ENCODE data around the gene MYL7. TPM values are rescaled to one million over a fixed set of nuclear protein-coding genes. Genes with fewer than 3 reads are reported as not detected.

Gene MYL7
- total RNA-seq, 1 donor from 2014 or later, result not detected

GRCh38 chr7:44149571-44150465 is 8.7 kb upstream of the MYL7 start:
- no peak for ATAC-seq

GRCh38 chr7:44148961-44149536 is 7.9 kb upstream of the MYL7 start:
- no peak for ATAC-seq

GRCh38 chr7:44148166-44148565 is 7.0 kb upstream of the MYL7 start:
- no peak for ATAC-seq

DNA sequence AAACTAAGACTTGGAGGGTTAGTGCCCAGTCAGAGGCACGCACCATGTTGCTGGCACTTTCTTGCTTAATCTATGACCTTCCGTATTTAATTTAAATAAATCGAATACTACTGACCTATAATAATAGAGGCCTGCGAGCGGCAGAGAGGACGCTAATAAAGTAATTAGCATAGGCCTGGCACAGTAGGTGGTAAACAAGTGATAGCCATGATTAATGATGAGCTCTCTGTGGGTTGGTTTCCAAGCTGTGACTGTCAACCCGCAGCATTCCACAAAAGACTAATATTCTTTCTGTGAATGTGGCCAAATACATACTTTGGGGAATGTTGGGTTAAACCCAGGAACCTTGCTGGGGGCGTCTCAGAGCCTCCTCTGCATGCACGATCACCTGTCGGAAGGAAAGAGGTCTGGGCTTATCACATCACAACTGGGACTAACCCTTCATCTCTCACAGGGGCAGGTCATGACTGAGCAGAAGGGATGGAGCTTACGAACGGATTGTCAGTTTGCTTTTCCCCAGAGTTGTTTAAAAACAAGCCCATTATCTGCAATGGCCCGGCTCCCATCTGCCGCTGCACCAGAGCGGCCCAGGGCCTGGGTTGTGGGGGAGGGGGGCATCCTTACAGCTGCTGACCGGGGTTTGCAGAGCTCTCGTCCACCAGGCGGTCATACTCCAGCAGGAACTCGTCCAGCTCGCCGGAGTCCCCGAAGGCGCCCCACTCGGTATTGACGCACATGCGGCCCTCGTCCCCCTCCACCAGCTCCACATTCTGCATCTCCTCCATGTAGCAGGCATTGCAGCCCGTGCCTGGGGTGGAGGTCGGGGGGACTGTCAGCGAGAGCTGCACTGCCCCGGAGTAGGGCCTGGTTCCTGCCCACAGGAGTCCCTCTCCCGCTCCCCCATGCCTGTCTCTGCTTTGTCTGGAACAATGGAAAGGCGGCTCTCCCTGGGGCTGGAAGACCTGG is 6.2 kb upstream of the MYL7 start:
- ATAC-seq, result no peak

- peak; percentile 72 for ATAC-seq
Observed at GRCh38 chr7:44145969-44146911, 5.1 kb upstream of the MYL7 start.

DNA sequence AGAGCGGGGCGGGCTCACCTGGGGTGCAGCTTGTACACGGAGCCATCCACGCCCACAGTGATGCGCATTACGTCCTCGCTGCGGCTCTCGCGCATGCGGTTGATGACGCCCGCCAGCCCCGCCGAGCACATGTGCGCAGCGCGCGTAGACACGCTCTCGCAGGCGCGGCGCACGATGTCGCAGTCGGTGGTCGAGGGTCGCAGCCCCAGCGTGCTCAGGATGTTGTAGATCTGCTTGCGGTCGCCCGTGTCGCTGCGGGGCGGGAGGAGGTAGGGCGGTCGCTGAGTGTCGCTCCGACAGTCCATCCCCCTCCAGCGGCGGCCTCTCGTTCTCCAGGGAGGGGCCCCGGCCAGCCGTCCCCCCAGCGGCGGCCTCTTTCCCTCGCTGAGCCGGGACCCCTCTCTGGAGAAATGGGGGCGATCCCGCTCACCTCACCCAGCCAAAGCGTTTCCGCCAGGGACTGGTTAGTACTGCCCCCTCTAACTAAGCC is 4.4 kb upstream of the MYL7 start:
- ATAC-seq, result no peak

DNA sequence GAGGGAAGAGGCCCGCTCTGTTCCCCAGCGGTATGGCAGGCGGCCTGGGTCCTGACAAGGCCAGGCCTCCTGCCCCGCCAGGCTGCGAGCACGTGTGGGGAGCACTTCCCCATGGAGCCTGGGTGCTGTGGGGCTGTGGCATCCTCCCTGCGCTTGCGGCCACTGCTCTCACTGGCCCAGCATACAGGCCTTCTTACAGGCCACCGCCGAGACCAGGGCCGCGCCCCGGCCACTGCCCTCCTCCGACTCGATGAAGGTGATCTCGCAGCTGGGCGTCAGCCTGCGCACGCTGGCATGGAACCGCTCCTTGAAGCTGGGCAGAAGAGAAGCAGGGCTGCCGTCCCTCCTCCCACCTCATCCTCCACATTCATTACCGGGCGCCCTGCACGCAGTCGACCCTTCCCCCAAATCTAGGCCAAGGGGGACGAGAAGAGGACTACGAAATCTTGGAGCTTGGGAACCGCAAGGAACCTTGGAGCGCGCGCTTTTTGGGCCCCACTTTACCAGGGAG is 3.9 kb upstream of the MYL7 start:
- no peak for ATAC-seq

- no peak for ATAC-seq
Observed at GRCh38 chr7:44144426-44144967, 3.4 kb upstream of the MYL7 start.

DNA sequence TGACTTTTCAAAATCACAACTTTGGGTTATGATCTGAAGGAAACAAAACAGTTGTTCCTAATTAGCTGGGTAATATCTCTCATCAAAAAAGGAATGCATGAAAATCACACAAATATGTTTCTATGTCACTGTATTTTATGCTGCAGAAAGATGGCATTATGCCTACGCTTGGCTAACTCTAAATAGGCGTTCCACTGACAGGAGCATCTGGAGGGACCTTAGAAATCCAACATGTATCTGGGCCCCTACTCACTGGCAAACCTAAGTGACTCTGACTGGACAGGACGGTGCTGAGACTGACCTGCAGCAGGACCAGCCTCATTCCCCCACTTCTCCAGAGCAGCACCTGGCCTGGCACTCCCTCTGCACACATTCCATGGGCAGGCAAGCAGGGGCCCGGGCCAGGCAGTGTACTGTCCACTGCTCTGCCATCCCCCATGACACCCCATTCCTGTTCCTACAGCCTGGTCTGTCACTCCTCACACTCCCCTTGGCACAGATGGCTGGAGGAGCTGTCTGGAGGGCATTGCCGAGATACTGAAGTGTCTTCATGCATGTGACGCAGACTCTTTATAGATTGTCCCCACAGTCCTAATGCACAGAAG is 2.6 kb upstream of the MYL7 start:
- no peak for ATAC-seq

GRCh38 chr7:44142028-44142427 is 896 bp upstream of the MYL7 start:
- ATAC-seq, result no peak

DNA sequence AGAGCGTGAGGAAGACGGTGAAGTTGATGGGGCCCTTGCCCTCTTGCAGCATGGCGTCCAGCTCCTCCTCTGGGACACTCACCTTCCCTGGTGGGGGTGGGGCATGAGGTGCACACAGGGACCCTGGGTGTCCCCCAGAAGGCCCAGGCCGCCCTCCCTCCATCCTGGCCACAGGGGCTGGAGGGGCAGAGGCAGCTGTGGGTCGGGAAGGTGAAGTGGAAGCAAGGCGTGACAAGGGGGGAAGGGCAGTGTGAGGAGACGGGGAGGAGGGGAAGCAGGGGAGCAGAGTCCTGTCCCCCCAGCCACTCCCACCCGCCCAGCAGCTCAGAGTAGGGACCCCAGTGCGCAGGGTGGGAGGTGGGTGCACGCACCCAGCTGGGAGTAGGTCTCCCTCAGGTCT is 791 bp downstream of the MYL7 start:
- ATAC-seq, result no peak

- no peak for ATAC-seq
Observed at GRCh38 chr7:44139311-44140010, 1.7 kb downstream of the MYL7 start.

DNA sequence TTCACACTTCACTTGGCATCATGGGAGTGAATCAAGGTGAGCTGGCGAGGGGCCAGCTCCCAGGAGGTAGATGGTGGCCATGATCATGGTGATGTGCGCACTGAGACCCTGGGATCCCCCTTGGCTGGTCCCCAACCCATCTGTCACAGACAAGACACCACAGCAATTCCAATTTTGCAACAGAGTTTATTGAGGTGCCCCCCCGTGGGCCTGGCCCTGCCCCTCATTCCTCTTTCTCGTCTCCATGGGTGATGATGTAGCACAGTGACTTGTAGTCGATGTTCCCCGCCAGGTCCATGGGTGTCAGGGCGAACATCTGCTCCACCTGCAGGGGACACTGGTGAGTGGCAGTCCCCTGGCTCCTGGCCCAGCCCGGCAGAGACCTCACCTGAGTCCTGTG is 2.4 kb downstream of the MYL7 start:
- no peak for ATAC-seq

DNA sequence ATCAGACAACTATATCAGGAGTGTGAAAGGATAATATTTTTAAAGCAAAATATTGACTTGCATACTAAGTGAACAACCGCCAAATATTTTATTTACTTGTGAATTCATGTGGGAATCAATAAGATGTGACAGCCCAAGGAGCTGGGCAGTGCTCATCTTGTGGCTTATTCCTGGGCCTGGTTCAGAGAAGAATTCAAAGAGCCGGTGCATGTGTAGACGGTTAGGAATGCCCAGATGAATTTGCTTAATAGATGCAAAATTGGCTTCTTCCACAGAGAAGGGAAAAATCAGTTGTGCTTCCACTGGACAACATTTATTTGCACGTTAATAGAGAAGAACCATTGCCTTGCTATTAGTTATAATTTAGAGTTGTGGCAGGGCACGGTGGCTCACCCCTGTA is 4.4 kb downstream of the MYL7 start:
- ATAC-seq, result no peak

DNA sequence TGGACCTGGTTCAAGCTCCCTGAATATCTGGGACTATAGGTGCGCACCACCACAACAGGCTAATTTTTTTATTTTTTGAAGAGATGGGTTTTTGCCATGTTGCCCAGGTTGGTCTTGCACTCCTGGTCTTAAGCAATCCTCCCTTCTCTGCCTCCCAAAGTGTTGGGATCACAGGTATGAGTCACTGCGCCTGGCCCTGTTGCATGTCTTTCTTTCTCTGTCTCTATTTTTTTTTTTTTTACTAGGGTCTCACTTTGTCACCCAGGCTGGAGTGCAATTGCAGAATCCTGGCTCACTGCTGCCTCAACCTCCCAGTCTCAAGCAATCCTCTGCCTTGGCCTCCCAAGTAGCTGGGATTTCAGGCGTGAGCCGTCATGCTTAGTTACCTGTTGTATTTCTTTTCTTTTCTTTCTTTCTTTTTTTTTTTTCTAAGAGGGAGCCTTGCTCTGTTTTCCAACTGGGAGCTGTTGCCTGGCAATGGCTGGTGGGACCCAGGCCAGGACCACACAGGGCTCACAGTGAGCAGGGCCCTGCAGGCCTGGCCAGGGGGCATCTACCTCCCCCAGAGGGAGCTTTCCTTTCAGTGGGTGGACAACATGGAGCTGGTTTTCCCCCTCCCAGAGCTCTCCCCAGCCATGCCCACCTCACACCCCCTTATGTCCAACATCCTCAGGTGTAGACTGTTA is 6.0 kb downstream of the MYL7 start:
- no peak for ATAC-seq

- ATAC-seq, result no peak
Observed at GRCh38 chr7:44133295-44133694, 7.8 kb downstream of the MYL7 start.

GRCh38 chr7:44132039-44132438 is 9.1 kb downstream of the MYL7 start:
- no peak for ATAC-seq

DNA sequence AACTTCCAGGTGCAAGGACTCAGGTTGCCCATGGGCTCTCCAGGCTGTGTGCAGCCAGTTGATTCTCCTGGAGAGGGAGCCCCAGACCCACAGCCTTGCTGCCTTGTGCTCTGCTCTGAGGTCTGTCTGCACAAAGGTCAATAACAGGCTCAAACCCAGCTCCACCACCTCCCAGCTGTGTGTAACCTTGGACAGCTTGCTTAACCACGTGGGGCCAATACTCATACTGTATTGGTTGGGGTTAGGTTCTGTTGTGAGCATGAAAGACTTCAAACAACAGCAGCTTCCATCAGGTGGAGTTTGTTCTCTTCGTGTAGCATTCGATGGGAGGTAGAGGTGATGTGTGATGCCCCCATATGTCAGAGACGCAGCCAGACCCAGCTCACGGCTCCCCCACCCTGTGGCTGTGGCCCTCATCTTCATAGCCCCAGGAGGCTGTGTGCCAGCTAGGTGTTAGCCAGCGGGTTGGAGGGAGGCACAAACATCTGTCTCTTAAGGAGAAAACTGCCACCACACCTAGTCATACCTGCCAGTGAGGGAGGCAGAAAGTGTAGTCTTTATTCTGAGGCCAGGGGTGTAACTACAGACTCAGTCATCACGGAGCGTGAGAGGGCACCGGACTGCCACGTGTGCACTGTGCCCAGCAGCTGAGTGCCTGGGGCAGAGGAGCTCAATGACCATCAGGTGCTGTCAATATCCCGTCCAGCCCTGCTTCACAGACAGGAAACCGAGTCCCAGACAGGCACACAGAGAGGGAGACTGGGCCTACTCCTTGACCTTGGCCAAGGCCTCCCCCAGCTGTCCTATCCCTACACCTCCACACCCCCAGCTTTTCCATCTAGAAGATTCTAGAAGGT is 9.7 kb downstream of the MYL7 start:
- ATAC-seq, result peak; percentile 69

Measured in esophagus mucosa (tissue), 1 donor.